GM12878 (cell line): ENCODE data around the gene BICRA. TPM values are rescaled to one million over a fixed set of nuclear protein-coding genes. Genes with fewer than 3 reads are reported as not detected.

ENCODE experiments used
- ATAC-seq: fragments of 200-7000 bp; cut with Tn5 transposase; 3 replicates; pipeline ENCODE4 v1.9.1; 2020; ENCODE audit warnings: mild to moderate bottlenecking, moderate library complexity
- BruUV-seq: library from RNA; stranded (reverse); fragments of 400-500 nt; replicated peaks from 2 replicates; lab custom pipeline; 2021; lab: Mats Ljungman, UMichigan
- CTCF ChIA-PET: fragments of 300-600 bp; sonication (Branson Sonifier 250); formaldehyde crosslinking; extraction: SDS; loops from one replicate; lab custom pipeline; 2021; ENCODE audit warnings: inconsistent platforms; lab: Yijun Ruan, JAX
- POLR2A ChIA-PET: fragments of 350-600 bp; formaldehyde crosslinking; extraction: SDS; loops from one replicate; lab custom pipeline; 2021; ENCODE audit warnings: inconsistent platforms; lab: Charles Lee
- RAD21 ChIA-PET: fragments of 300-600 bp; sonication (Branson Sonifier 250); formaldehyde crosslinking; loops from one replicate; lab custom pipeline; 2023; ENCODE audit warnings: antibody characterized with exemption; ENCODE audit not compliant: unreplicated experiment; lab: Charles Lee
- SMC1A ChIA-PET: fragments of 300-600 bp; sonication (Branson Sonifier 250); formaldehyde crosslinking; loops from one replicate; lab custom pipeline; 2023; ENCODE audit not compliant: unreplicated experiment, uncharacterized antibody; lab: Charles Lee
- DNase-seq: peaks from one replicate; pipeline ENCODE4 v3.0.0-alpha.2; 2011; ENCODE audit warnings: low read depth, low spot score
- FAIRE-seq: peaks from 3 replicates; lab custom pipeline; 2011; peaks lifted over from hg19 to GRCh38; lab: Jason Lieb, UNC
- H2AFZ ChIP-seq: 2 replicates; pipeline ENCODE4 v1.6.0; 2011; ENCODE audit warnings: low read depth, low read length, control low read depth; ENCODE audit not compliant: control insufficient read depth
- H3K27ac ChIP-seq: 2 replicates; pipeline ENCODE4 v1.5.1; 2011; ENCODE audit warnings: control low read depth; ENCODE audit not compliant: control insufficient read depth, insufficient read depth
- H3K27me3 ChIP-seq, 2 experiments: replicated peaks in 1 of 2; 2 replicates each; pipeline versions ENCODE4 v1.6.0 to v1.6.1; 2011; ENCODE audit warnings: low read length in 1 of 2; ENCODE audit not compliant: control insufficient read depth in 2 of 2, insufficient read depth in 2 of 2
- H3K36me3 ChIP-seq, 2 experiments: 2 replicates each; pipeline ENCODE4 v1.5.1; 2011; ENCODE audit warnings: low read length in 1 of 2; ENCODE audit not compliant: control insufficient read depth in 2 of 2, insufficient read depth in 2 of 2
- H3K4me1 ChIP-seq: 2 replicates; pipeline ENCODE4 v1.6.1; 2011; ENCODE audit warnings: mild to moderate bottlenecking, low read length, moderate library complexity, mixed read lengths; ENCODE audit not compliant: control insufficient read depth, insufficient read depth
- H3K4me2 ChIP-seq: 2 replicates; pipeline ENCODE4 v1.6.0; 2011; ENCODE audit warnings: control low read depth; ENCODE audit not compliant: control insufficient read depth, insufficient read depth
- H3K4me3 ChIP-seq: fragments of 200-600 bp; sonication (generic); 2 replicates; pipeline ENCODE4 v1.5.1; 2016
- H3K79me2 ChIP-seq: 2 replicates; pipeline ENCODE4 v1.6.0; 2011; ENCODE audit warnings: low read length; ENCODE audit not compliant: control insufficient read depth, insufficient read depth
- H3K9ac ChIP-seq: 2 replicates; pipeline ENCODE4 v1.8.0; 2011; ENCODE audit warnings: low read length, control low read depth, mixed read lengths; ENCODE audit not compliant: control insufficient read depth, insufficient read depth
- H3K9me3 ChIP-seq: replicated peaks from 3 replicates; pipeline ENCODE4 v1.5.1; 2011; ENCODE audit warnings: mild to moderate bottlenecking, low read length; ENCODE audit not compliant: control insufficient read depth, insufficient read depth
- H4K20me1 ChIP-seq: 2 replicates; pipeline ENCODE4 v1.6.0; 2011; ENCODE audit not compliant: control insufficient read depth, insufficient read depth
- BACH1 ChIP-seq: fragments of 450-650 bp; IDR thresholded peaks from 2 replicates; pipeline ENCODE4 v1.6.1; 2017; ENCODE audit warnings: mild to moderate bottlenecking, borderline replicate concordance
- CHD1 ChIP-seq: IDR thresholded peaks from 2 replicates; pipeline ENCODE4 v1.6.1; 2012; ENCODE audit warnings: low read depth, low read length, improper control_type of control experiment
- DPF2 ChIP-seq: fragments of 450-650 bp; IDR thresholded peaks from 2 replicates; pipeline ENCODE4 v1.6.1; 2017; ENCODE audit warnings: mild to moderate bottlenecking
- FOXK2 ChIP-seq: fragments of 450-650 bp; IDR thresholded peaks from 2 replicates; pipeline ENCODE4 v1.6.1; 2017; ENCODE audit warnings: mild to moderate bottlenecking, moderate library complexity
- HCFC1 ChIP-seq: fragments of 150-350 bp; IDR thresholded peaks from 2 replicates; pipeline ENCODE4 v1.6.1; 2014; ENCODE audit warnings: low read length
- NR2C1 ChIP-seq: fragments of 450-650 bp; IDR thresholded peaks from 2 replicates; pipeline ENCODE4 v1.6.1; 2017; ENCODE audit warnings: antibody characterized with exemption, mild to moderate bottlenecking, moderate library complexity
- PBX3 ChIP-seq: IDR thresholded peaks from 2 replicates; pipeline ENCODE4 v1.6.1; 2011; ENCODE audit warnings: mild to moderate bottlenecking, low read depth, low read length, moderate library complexity; ENCODE audit not compliant: insufficient replicate concordance
- PML ChIP-seq: IDR thresholded peaks from 2 replicates; pipeline ENCODE4 v1.6.1; 2012; ENCODE audit warnings: low read length, inconsistent platforms
- RB1 ChIP-seq: fragments of 450-650 bp; formaldehyde crosslinking; IDR thresholded peaks from 2 replicates; pipeline ENCODE4 v1.6.1; 2017; ENCODE audit warnings: mild to moderate bottlenecking, borderline replicate concordance
- RBBP5 ChIP-seq: fragments of 200-600 bp; sonication (generic); conservative IDR thresholded peaks from 2 replicates; pipeline ENCODE4 v1.6.1; 2016
- SP1 ChIP-seq: IDR thresholded peaks from one replicate; pipeline ENCODE4 v1.6.1; 2011; ENCODE audit warnings: low read depth, low read length
- SREBF1 ChIP-seq: IDR thresholded peaks from 2 replicates; pipeline ENCODE4 v1.6.1; 2012; ENCODE audit warnings: mild to moderate bottlenecking, low read length
- SUZ12 ChIP-seq: fragments of 200-600 bp; sonication (generic); IDR thresholded peaks from one replicate; pipeline ENCODE4 v1.6.1; 2018; ENCODE audit warnings: antibody characterized with exemption, mild to moderate bottlenecking; ENCODE audit not compliant: unreplicated experiment
- TARDBP ChIP-seq: IDR thresholded peaks from 2 replicates; pipeline ENCODE4 v1.6.1; 2016; ENCODE audit warnings: borderline replicate concordance
- TCF12 ChIP-seq: IDR thresholded peaks from 2 replicates; pipeline ENCODE4 v1.6.1; 2011; ENCODE audit warnings: low read depth, mild to moderate bottlenecking, low read length
- ZBED1 ChIP-seq: IDR thresholded peaks from 2 replicates; pipeline ENCODE4 v1.6.1; 2016; ENCODE audit warnings: borderline replicate concordance
- ZBTB40 ChIP-seq: fragments of 450-650 bp; IDR thresholded peaks from 2 replicates; pipeline ENCODE4 v1.6.1; 2016; ENCODE audit warnings: mild to moderate bottlenecking, moderate library complexity, borderline replicate concordance
- WGBS: methylation state at CpG from one replicate; pipeline ENCODE4 v1.1.6; 2016; ENCODE audit warnings: low lambda C conversion rate; ENCODE audit not compliant: insufficient replicate concordance, insufficient coverage; ENCODE audit errors: missing lambda C conversion rate; 5-methylcytosine and 5-hydroxymethylcytosine counted together
- in situ Hi-C: fragments of 300-500 bp; cut with MboI; formaldehyde crosslinking; loops from 9 replicates; pipeline ENCODE4 v1.14.3; 2018; ENCODE audit warnings: mixed read lengths
- intact Hi-C: fragments of 100-400 bp; cut with micrococcal nuclease; formaldehyde crosslinking; loops from one replicate; pipeline ENCODE4 v1.14.2; 2022; ENCODE audit not compliant: unreplicated experiment
- polyA plus RNA-seq, 11 experiments: library from polyadenylated mRNA; depleted of rRNA in 4 of 11; unstranded in 6 of 11; stranded (reverse) in 5 of 11; fragments of >200 nt; fragmentation: Nextera tagmentation in 4 of 11; fragmentation: Illumina TruSeq in 1 of 11; extraction: Ambion mirVana in 4 of 11; extraction: Trizol in 1 of 11; gene quantifications; 1 replicate in 1 of 11; 2 replicates in 10 of 11; pipeline versions ENCODE4 v1.2.1 to v1.2.3, GENCODE V29; 2011 to 2016; ENCODE audit warnings: inconsistent platforms in 2 of 11, missing spikeins in 2 of 11, low read depth in 1 of 11
- total RNA-seq, 4 experiments: library from RNA; depleted of rRNA in 3 of 4; stranded (reverse); fragments of >200 nt in 3 of 4; fragmentation: Illumina TruSeq in 1 of 4; extraction: Trizol in 1 of 4; gene quantifications; 2 replicates each; pipeline versions ENCODE4 v1.2.1 to v1.2.3, GENCODE V29; 2013 to 2021
- TF ChIP-seq, protein P1 (sequence below): fragments of 450-650 bp; IDR thresholded peaks from 2 replicates; pipeline ENCODE4 v1.6.1; 2014; ENCODE audit warnings: mild to moderate bottlenecking

The BICRA gene
- total and polyA plus RNA-seq, 10 of the 15 experiments (the other 5 are each of a cell fraction or from before 2014, with no cell fraction given): 0.11 to 15.3 (median 1.3) TPM

DNA sequence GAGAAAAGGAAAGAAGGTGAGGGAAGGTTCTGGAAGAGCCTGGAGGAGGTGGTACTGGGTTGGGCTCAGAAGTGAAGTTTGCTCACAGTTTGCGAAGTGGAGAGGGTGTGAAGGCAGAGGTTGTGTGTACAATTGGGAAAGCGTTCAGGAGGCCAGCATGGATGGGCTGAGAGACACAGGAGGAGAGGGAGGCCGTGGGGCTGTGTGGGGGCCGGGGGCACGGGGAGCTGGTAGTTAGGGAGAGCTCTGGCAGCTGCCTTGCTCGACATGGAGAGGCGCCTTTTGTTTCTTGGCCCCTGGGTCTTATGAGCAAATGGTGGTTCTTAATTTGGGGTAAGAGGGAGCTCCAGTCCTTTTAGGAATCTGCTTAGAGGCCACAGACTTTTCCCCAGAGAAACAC, 16.7 kb downstream of the BICRA start (continued):
- TF ChIP-seq TARDBP: no peak
- TF ChIP-seq TCF12: no peak
- TF ChIP-seq HCFC1: no peak
- TF ChIP-seq PML: no peak
- no peak for TF ChIP-seq SUZ12

GRCh38 chr19:47626238-47626637, 17.3 kb downstream of the BICRA start:
- no peaks in the 10 kb centered on the region for H3K9me3 ChIP-seq
- no peak overlapping the region for H2AFZ ChIP-seq
- no peak overlapping the region for H3K9ac ChIP-seq
- RAD21 ChIA-PET: no interaction called here
- no peak overlapping the region for H3K27ac ChIP-seq
- 0 out of 2 replicates have a peak, but pooled peaks cover 3% of the 10 kb centered on the region for H3K4me1 ChIP-seq
- WGBS: 89% methylated on average over 8 of the region's 8 CpGs
- SMC1A ChIA-PET: interaction anchor here (0.8 kb wide), 1 partner anchor 26 kb away, joined by 3 read pairs; no protein-coding TSS in a partner anchor
- no peak for DNase-seq
- TSS peak; percentile 28 for BruUV-seq
- peaks cover 12% of the 10 kb centered on the region for H3K79me2 ChIP-seq
- H4K20me1 ChIP-seq: 0 out of 2 replicates have a peak, but pooled peaks cover 2% of the 10 kb centered on the region
- intact Hi-C loops (no loop called here), in situ Hi-C loops (no loop called here)
- no peak for FAIRE-seq
- no peak overlapping the region for H3K4me2 ChIP-seq
- H3K4me3 ChIP-seq: no peak overlapping the region
- ATAC-seq: no peak
- POLR2A ChIA-PET: interaction anchor here (0.7 kb wide), 1 partner anchor 1910 kb away, joined by 3 read pairs; no protein-coding TSS in a partner anchor
- H3K36me3 ChIP-seq: no peaks in the 10 kb centered on the region; a peak in 2 of 4 replicates
- TF ChIP-seq, protein P1, sequence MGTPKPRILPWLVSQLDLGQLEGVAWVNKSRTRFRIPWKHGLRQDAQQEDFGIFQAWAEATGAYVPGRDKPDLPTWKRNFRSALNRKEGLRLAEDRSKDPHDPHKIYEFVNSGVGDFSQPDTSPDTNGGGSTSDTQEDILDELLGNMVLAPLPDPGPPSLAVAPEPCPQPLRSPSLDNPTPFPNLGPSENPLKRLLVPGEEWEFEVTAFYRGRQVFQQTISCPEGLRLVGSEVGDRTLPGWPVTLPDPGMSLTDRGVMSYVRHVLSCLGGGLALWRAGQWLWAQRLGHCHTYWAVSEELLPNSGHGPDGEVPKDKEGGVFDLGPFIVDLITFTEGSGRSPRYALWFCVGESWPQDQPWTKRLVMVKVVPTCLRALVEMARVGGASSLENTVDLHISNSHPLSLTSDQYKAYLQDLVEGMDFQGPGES: no peak
- no peak for TF ChIP-seq SREBF1
- no peak for TF ChIP-seq CHD1
- no peak for TF ChIP-seq ZBED1
- no peak for TF ChIP-seq BACH1
- TF ChIP-seq SP1: no peak
- no peak for TF ChIP-seq PBX3
- TF ChIP-seq ZBTB40: no peak
- no peak for TF ChIP-seq DPF2
- TF ChIP-seq RB1: no peak
- TF ChIP-seq RBBP5: no peak
- TF ChIP-seq NR2C1: no peak
- no peak for TF ChIP-seq FOXK2
- TF ChIP-seq, all 136 proteins: peak for 0
- CTCF ChIA-PET: no interaction called here
- no peaks in the 10 kb centered on the region for H3K27me3 ChIP-seq
